T-helper 17 cell (primary cell): Measurements from ENCODE around the gene SERINC5. TPM values are rescaled to one million over a fixed set of nuclear protein-coding genes. Genes with fewer than 3 reads are reported as not detected.
"Not testable (repeated sequence)": the region's sequence is repeated elsewhere in the genome, so short reads cannot be mapped to it uniquely, and the experiment has no call there.

Experiments
- ATAC-seq: fragments of 150-1000 bp; cut with Tn5 transposase; 2 replicates; pipeline ENCODE4 v1.10.0; 2021; ENCODE audit warnings: mild to moderate bottlenecking, moderate library complexity
- DNase-seq, 3 donors: peaks; one replicate each; pipeline versions ENCODE4 v3.0.0 to v3.0.0-alpha.2; 2020 to 2021
- H3K9me3 ChIP-seq: one replicate; pipeline ENCODE4 v1.7.0; 2013; ENCODE audit warnings: low read length, mild to moderate bottlenecking; ENCODE audit not compliant: control insufficient read depth, poor library complexity, severe bottlenecking
- H3K27ac Mint-ChIP-seq: one replicate; pipeline ENCODE4 v1.8.0; 2022; ENCODE audit warnings: mild to moderate bottlenecking, moderate library complexity, mixed read lengths
- H3K27me3 Mint-ChIP-seq: one replicate; pipeline ENCODE4 v1.8.0; 2022; ENCODE audit warnings: mixed read lengths
- H3K36me3 Mint-ChIP-seq: one replicate; pipeline ENCODE4 v1.8.0; 2022; ENCODE audit warnings: low read depth, mixed read lengths
- H3K4me1 Mint-ChIP-seq: one replicate; pipeline ENCODE4 v1.8.0; 2022; ENCODE audit warnings: mild to moderate bottlenecking, mixed read lengths
- H3K4me3 Mint-ChIP-seq: one replicate; pipeline ENCODE4 v1.8.0; 2022; ENCODE audit warnings: mild to moderate bottlenecking, moderate library complexity, mixed read lengths
- total RNA-seq, 4 donors: library from RNA in 2 of 4; stranded (reverse) in 2 of 4; gene quantifications; one replicate each; pipeline ENCODE4 v1.2.3 and lab custom pipeline; 2022 to 2026

The SERINC5 gene
- total RNA-seq, 2 donors from 2014 or later: 118 to 119 TPM

- DNase-seq: no peak
- no peak for ATAC-seq
- H3K9me3 ChIP-seq: no peaks in the 10 kb centered on the region
- Mint-ChIP-seq H3K4me1 (peaks cover 9% of the 10 kb centered on the region), H3K27ac (peak overlapping the region; percentile 37), H3K36me3 (peaks cover 7% of the 10 kb centered on the region), H3K27me3 (no peaks in the 10 kb centered on the region), H3K4me3 (no peak overlapping the region)
Observed at GRCh38 chr5:80097451-80097850, 158.4 kb downstream of the SERINC5 start.

DNA sequence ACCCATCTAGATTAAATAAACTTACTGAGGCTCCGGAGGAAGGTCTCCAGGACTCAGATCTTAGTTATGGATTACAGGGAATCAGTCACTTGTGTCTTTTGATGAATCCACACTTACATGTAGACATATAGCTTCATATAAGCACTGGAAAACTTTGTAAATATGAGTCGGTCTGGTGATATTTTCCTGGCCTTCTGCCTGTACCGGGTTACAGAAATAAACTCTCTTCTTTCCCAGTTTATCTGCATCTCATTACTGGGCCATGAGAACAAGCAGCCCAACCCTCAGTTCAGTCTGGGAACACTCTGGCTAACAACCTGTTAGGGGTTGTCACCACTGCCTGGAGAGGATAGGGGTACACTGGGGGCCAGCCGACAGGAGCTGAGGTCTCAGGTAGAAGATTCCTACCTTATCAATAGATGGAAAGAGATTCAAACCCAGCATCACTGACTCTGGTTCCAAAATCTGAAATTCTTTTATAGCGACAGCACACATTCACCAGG lies 161.6 kb downstream of the SERINC5 start:
- no peak for ATAC-seq
- no peaks in the 10 kb centered on the region for H3K9me3 ChIP-seq
- Mint-ChIP-seq H3K4me3 (no peak overlapping the region), H3K36me3 (peaks cover 7% of the 10 kb centered on the region), H3K27me3 (no peaks in the 10 kb centered on the region), H3K4me1 (peaks cover 16% of the 10 kb centered on the region), H3K27ac (no peak overlapping the region)
- DNase-seq: no peak

- H3K36me3 Mint-ChIP-seq: peaks cover 7% of the 10 kb centered on the region
- no peak overlapping the region for H3K4me3 Mint-ChIP-seq
- no peaks in the 10 kb centered on the region for H3K9me3 ChIP-seq
- no peaks in the 10 kb centered on the region for H3K27me3 Mint-ChIP-seq
- H3K27ac Mint-ChIP-seq: peak overlapping the region; percentile 85
- ATAC-seq (no peak), DNase-seq (no peak)
- H3K4me1 Mint-ChIP-seq: peaks cover 16% of the 10 kb centered on the region
Observed at GRCh38 chr5:80093796-80094195, 162.1 kb downstream of the SERINC5 start.

- no peaks in the 10 kb centered on the region for H3K9me3 ChIP-seq
- Mint-ChIP-seq H3K27ac (peak overlapping the region; percentile 85), H3K4me3 (peak overlapping the region; percentile 63), H3K4me1 (peaks cover 16% of the 10 kb centered on the region), H3K27me3 (no peaks in the 10 kb centered on the region), H3K36me3 (peaks cover 4% of the 10 kb centered on the region)
- ATAC-seq: peak; percentile 41
- DNase-seq: no peak
Observed at GRCh38 chr5:80092486-80093107, 163.3 kb downstream of the SERINC5 start.

DNA sequence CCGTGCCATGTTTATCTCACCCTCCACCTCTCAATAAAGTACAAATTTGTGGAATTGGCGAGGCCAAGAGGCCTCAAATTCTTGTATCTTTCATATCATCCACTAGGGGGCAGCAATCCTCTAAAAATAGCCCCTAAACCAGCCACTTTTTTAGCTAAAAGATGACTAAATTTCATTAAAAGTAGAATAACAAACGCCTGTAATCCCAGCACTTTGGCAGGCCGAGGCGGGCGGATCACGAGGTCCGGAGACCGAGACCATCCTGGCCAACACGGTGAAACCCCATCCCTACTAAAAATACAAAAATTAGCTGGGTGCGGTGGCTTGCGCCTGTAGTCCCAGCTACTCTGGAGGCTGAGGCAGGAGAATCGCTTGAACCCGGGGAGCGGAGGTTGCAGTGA lies 164.1 kb downstream of the SERINC5 start:
- ATAC-seq: peak; percentile 74
- H3K36me3 Mint-ChIP-seq, DNase-seq, H3K9me3 ChIP-seq, H3K27me3 Mint-ChIP-seq: not testable (repeated sequence)
- Mint-ChIP-seq H3K4me1 (peaks cover 14% of the 10 kb centered on the region), H3K4me3 (peak overlapping the region; percentile 21), H3K27ac (peak overlapping the region; percentile 85)

GRCh38 chr5:80090884-80091166 lies 165.0 kb downstream of the SERINC5 start:
- DNase-seq: no peak
- Mint-ChIP-seq H3K4me3 (no peak overlapping the region), H3K4me1 (peaks cover 14% of the 10 kb centered on the region), H3K27me3 (no peaks in the 10 kb centered on the region), H3K36me3 (peaks cover 2% of the 10 kb centered on the region), H3K27ac (no peak overlapping the region)
- ATAC-seq: no peak
- H3K9me3 ChIP-seq: no peaks in the 10 kb centered on the region

DNA sequence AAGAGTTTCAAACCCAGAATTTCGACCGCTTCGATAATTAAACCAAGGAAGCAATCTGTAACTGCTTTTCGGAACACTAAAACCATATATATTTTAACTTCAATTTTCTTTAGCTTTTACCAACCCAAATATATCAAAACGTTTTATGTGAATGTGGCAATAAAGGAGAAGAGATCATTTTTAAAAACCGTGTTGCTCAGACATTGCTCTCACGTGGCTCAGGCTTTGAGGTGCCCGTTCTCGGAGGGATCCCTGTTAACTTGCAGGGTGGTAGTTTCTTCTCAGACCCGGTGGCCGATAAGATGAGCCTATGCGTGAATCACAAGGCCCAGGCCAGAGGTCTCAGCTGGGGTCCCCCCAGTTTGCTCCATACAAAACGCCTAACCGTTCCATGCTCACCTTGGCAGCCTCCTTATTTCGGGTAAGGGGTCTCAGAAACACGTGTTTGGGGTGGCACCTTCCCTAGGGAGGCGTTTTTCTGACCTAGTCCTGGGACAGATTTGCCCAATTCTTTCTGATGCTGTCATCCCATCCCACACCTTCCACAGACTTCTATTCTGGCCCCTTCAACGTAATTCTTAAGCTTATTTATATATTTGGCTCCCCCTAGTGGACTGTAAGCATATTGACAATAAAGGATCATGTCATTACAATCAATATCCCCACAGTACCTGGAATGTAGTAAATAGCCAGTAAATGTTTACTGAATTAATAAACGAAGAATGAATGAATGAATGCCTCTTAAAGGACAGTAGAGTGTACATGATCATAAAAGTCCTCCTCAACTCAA lies 172.6 kb downstream of the SERINC5 start:
- peak; percentile 85 for ATAC-seq
- no peaks in the 10 kb centered on the region for H3K27me3 Mint-ChIP-seq
- no peak for DNase-seq
- H3K4me1 Mint-ChIP-seq: peaks cover 4% of the 10 kb centered on the region
- peak overlapping the region; percentile 37 for H3K27ac Mint-ChIP-seq
- peak overlapping the region; percentile 89 for H3K4me3 Mint-ChIP-seq
- H3K36me3 Mint-ChIP-seq: no peaks in the 10 kb centered on the region
- no peaks in the 10 kb centered on the region for H3K9me3 ChIP-seq

DNA sequence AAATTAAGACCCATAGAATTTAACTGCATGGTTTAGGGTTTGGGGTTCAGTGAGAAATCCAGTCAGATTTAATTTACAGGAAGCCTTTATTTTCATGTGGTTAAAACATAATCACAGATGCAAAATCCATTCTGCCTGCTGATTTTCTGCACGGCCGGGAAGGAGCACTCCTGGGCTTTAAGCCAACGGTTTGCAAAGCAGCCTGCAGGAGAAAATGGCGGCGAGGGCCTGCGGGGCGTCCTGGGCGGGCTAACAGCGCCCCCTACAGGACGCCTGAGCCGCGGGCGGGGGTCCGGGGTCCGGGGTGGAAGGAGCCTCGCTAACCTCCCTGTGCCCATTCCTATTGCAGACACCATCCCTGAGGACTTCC lies 173.1 kb downstream of the SERINC5 start:
- peaks cover 4% of the 10 kb centered on the region for H3K4me1 Mint-ChIP-seq
- ATAC-seq (peak; percentile 66), DNase-seq (peak in 2 of 3 donors; percentile 22 to 44)
- H3K9me3 ChIP-seq: no peaks in the 10 kb centered on the region
- no peaks in the 10 kb centered on the region for H3K36me3 Mint-ChIP-seq
- H3K27ac Mint-ChIP-seq: no peak overlapping the region
- H3K27me3 Mint-ChIP-seq: no peaks in the 10 kb centered on the region
- H3K4me3 Mint-ChIP-seq: peak overlapping the region; percentile 89

DNA sequence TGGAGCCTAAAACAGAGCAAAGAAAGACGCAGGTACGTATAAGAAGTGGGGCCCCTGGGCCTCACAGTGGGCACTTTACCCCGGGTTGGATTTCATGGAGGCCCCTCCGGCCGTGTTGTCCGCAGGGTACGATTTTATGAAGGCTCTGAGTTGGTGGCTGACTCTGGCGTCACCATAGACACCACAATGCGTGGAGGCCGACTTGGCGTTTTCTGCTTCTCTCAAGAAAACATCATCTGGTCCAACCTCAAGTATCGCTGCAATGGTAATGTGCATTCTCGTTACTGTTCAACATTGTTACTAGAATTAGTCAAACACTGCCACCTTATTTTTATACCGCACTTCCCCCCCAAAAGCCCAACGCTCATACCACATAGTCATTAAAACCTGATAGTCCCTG lies 173.6 kb downstream of the SERINC5 start:
- H3K27ac Mint-ChIP-seq: no peak overlapping the region
- DNase-seq: no peak

DNA sequence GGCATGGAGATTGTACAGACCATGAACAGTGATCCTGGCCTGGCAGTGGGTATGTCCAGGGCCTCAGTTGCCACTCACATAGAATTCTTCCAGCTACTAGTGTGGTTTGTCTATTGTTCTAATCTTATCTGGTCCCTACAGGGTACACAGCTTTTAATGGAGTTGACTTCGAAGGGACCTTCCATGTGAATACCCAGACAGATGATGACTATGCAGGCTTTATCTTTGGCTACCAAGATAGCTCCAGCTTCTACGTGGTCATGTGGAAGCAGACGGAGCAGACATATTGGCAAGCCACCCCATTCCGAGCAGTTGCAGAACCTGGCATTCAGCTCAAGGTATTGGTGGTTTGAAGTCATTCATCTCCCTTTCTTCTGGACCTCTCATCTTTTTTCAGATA lies 176.9 kb downstream of the SERINC5 start:
- DNase-seq: no peak
- ATAC-seq: no peak
- Mint-ChIP-seq H3K27ac (no peak overlapping the region), H3K27me3 (no peaks in the 10 kb centered on the region), H3K4me1 (peaks cover 4% of the 10 kb centered on the region), H3K4me3 (no peak overlapping the region), H3K36me3 (no peaks in the 10 kb centered on the region)
- H3K9me3 ChIP-seq: no peaks in the 10 kb centered on the region

More for the DNA sequence above, 173.6 kb downstream of the SERINC5 start:
- ATAC-seq: no peak
- H3K27me3 Mint-ChIP-seq: no peaks in the 10 kb centered on the region
- no peaks in the 10 kb centered on the region for H3K9me3 ChIP-seq
- peak overlapping the region; percentile 89 for H3K4me3 Mint-ChIP-seq
- H3K4me1 Mint-ChIP-seq: peaks cover 4% of the 10 kb centered on the region
- no peaks in the 10 kb centered on the region for H3K36me3 Mint-ChIP-seq

DNA sequence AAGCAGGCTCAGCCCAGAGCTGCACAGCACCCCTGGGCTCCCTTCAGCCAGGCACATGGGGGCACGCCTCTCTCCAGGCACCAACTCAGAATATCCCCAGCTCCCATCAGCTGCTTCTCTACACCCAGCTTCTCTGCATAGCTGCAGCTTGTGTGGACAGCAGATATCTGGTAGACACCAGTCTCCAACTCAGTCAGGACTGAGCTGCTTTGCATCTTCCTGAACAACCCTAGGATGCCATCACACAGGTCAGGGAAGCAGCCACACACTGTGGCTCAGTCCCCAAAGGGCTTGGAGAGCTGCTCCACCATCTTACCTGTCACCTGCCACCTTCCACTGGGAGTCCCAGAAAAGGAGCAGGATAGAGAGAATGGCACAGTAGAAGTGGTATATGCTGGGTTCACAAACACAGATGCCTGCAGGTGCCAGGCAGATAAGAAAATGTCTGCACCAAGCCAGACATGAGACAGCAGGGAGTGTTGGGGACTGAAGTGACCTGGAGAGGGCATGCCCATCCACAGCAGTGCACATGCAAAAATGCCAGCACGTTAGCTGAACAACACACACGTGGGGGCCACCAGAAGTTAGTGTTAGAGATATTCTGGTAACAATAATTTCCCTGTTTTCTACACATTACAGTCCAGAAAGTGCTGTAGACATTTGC lies 178.7 kb downstream of the SERINC5 start:
- H3K27me3 Mint-ChIP-seq: no peaks in the 10 kb centered on the region
- H3K27ac Mint-ChIP-seq: no peak overlapping the region
- no peak overlapping the region for H3K4me3 Mint-ChIP-seq

DNA sequence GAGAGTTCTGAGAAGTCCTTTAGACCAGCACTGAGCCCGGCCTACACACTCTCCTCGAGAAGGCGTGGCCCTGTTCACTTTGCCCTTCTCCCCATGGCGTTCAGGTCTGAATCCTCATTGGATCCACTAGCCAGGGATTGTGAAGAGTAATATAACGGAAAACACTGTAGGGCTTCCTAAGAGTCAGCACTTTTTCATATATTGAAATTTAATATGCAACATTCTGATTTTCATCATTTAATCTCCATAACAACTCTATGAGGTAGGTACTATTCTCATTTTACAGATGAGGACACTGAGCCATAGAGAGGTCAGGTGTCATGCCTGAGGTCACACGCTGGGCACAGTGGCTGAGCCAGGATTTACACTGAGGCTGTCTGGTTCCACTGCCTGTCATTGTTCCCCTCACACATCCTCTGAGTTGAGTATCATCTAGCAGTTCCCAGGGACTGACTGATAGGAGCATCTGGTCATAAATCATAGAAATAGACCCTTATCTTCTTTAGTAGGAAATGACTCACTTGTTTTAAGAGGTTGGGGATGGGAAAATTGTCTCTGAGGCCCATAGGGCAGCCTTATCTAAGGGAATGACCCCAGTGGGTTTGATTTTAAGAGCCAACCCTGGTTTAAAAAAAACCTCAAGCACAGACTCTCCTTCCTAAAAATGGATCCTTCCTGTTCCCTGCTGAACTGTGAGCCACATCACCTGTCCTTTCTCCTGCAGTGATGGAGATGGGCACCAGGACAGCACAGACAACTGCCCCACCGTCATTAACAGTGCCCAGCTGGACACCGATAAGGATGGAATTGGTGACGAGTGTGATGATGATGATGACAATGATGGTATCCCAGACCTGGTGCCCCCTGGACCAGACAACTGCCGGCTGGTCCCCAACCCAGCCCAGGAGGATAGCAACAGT lies 179.5 kb downstream of the SERINC5 start:
- no peaks in the 10 kb centered on the region for H3K4me1 Mint-ChIP-seq
- peaks cover 4% of the 10 kb centered on the region for H3K36me3 Mint-ChIP-seq
- DNase-seq (no peak), ATAC-seq (no peak)
- H3K4me3 Mint-ChIP-seq: no peak overlapping the region
- no peaks in the 10 kb centered on the region for H3K27me3 Mint-ChIP-seq
- no peak overlapping the region for H3K27ac Mint-ChIP-seq
- no peaks in the 10 kb centered on the region for H3K9me3 ChIP-seq

More for the DNA sequence above, 178.7 kb downstream of the SERINC5 start:
- Mint-ChIP-seq H3K36me3 (no peaks in the 10 kb centered on the region), H3K4me1 (no peaks in the 10 kb centered on the region)
- DNase-seq: no peak
- ATAC-seq: no peak
- no peaks in the 10 kb centered on the region for H3K9me3 ChIP-seq
